Activated CD4-positive, alpha-beta memory T cell treated with anti-CD3 and anti-CD28 coated beads for 36 hours (primary cell): ENCODE measurements around the gene PLGRKT. TPM values are rescaled to one million over a fixed set of nuclear protein-coding genes. Genes with fewer than 3 reads are reported as not detected.
"Not testable (repeated sequence)": the region's sequence is repeated elsewhere in the genome, so short reads cannot be mapped to it uniquely, and the experiment has no call there.

Source experiments
- CTCF ChIA-PET: fragments of 350-600 bp; sonication (Branson Sonifier 250); formaldehyde crosslinking; loops from one replicate; lab custom pipeline; 2021; ENCODE audit warnings: antibody characterized with exemption, inconsistent platforms; lab: Charles Lee
- POLR2A ChIA-PET: fragments of 350-600 bp; sonication (Branson Sonifier 250); formaldehyde crosslinking; loops from one replicate; lab custom pipeline; 2021; ENCODE audit warnings: antibody characterized with exemption; lab: Charles Lee
- DNase-seq: peaks from one replicate; pipeline ENCODE4 v3.0.0-alpha.2; 2020
- H3K27ac Mint-ChIP-seq: one replicate; pipeline ENCODE4 v1.8.0; 2021; ENCODE audit warnings: mixed read lengths
- H3K27me3 Mint-ChIP-seq: one replicate; pipeline ENCODE4 v1.8.0; 2021; ENCODE audit warnings: mixed read lengths
- H3K36me3 Mint-ChIP-seq: one replicate; pipeline ENCODE4 v1.8.0; 2021; ENCODE audit warnings: mixed read lengths
- H3K4me1 Mint-ChIP-seq: one replicate; pipeline ENCODE4 v1.8.0; 2021; ENCODE audit warnings: low read depth, mixed read lengths
- H3K4me3 Mint-ChIP-seq: one replicate; pipeline ENCODE4 v1.8.0; 2021; ENCODE audit warnings: mild to moderate bottlenecking, mixed read lengths
- H3K9me3 Mint-ChIP-seq: one replicate; pipeline ENCODE4 v1.8.0; 2021; ENCODE audit warnings: mixed read lengths
- intact Hi-C: fragments of 100-400 bp; cut with micrococcal nuclease; formaldehyde crosslinking; loops from one replicate; pipeline ENCODE4 v1.15.1; 2023
- total RNA-seq, 2 experiments: library from RNA; stranded (reverse); gene quantifications; one replicate each; pipeline ENCODE4 v1.2.3, GENCODE V29; 2021

Gene PLGRKT
- total RNA-seq, 2 experiments from 2014 or later = 52.9 to 59.4 TPM

DNA sequence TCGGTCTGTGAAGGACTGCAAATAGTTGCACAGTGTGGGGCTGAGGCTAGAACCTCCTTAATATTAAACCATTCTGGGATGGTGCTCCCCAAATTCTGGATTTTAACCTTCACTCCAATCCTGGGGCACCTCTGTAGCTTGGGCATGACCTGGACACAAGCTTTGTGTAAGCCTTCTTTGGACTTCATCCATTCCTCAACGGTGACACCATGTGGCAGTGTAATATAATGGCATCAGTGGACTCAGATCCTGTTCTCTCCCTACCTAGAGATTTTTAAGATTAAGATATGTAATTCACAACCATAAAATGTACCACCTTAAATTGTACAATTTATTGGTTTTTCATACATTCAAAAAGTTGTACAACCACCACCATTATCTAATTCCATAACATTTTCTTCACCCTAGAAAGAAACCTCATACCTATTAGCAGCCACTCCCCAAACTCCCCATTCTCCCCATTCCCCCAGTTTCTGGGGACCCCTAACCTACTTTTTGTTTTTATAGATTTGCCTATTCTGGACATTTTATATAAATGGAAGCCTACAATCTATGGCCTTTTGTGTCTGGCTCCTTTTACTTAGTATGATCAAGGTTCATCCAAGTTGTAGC is 4.8 kb upstream of the PLGRKT start:
- peak overlapping the region; percentile 45 for H3K27ac Mint-ChIP-seq
- H3K27me3 Mint-ChIP-seq = no peaks in the 10 kb centered on the region
- H3K9me3 Mint-ChIP-seq = peaks cover 2% of the 10 kb centered on the region
- peak; percentile 46 for DNase-seq
- H3K36me3 Mint-ChIP-seq = no peaks in the 10 kb centered on the region
- POLR2A ChIA-PET = interaction anchor here (1.4 kb wide), 1 partner anchor 145 kb away, joined by 5 read pairs; no protein-coding TSS in a partner anchor
- intact Hi-C loops = loop anchor here (1.0 kb wide), 1 partner anchor 256 kb away; no protein-coding TSS in a partner anchor
- CTCF ChIA-PET = interaction anchor here (0.6 to 6.6 kb wide), 10 partner anchors 6 to 687 kb away, joined by 3 to 64 read pairs (median 7); partner anchors contain the start of genes CD274 and INSL6
- H3K4me3 Mint-ChIP-seq = no peak overlapping the region
- H3K4me1 Mint-ChIP-seq = peaks cover 58% of the 10 kb centered on the region

DNA sequence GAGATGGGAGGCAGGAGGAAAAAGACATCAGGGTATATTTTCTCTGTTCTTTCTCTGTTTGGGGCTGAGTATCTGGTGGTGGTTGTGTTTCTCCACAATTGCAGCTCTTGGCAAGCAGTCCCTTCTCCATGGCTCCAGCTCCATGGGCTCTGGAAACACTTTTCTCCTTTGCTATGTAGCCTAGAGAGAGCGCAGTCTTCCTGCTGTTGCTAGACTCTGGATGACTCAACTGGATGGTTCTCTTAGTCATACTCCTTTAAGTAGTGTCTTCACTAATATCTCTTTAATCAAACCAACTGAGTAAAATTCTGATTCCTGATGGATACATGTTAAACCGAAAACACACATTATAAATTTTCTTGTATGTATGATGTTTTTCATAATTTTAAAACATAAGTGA is 3.3 kb upstream of the PLGRKT start:
- intact Hi-C loops = no loop called here
- Mint-ChIP-seq H3K36me3 (peaks cover 14% of the 10 kb centered on the region), H3K4me3 (no peak overlapping the region), H3K4me1 (peaks cover 57% of the 10 kb centered on the region), H3K27ac (no peak overlapping the region), H3K9me3 (peaks cover 2% of the 10 kb centered on the region), H3K27me3 (no peaks in the 10 kb centered on the region)
- CTCF ChIA-PET = interaction anchor here (1.0 to 6.6 kb wide), 6 partner anchors 8 to 456 kb away, joined by 3 to 64 read pairs (median 5); partner anchors contain the start of genes CD274 and JAK2
- POLR2A ChIA-PET = interaction anchor here (5.4 kb wide), 1 partner anchor 9 kb away, joined by 57 read pairs; the partner anchor contains the start of gene CD274
- DNase-seq = no peak

DNA sequence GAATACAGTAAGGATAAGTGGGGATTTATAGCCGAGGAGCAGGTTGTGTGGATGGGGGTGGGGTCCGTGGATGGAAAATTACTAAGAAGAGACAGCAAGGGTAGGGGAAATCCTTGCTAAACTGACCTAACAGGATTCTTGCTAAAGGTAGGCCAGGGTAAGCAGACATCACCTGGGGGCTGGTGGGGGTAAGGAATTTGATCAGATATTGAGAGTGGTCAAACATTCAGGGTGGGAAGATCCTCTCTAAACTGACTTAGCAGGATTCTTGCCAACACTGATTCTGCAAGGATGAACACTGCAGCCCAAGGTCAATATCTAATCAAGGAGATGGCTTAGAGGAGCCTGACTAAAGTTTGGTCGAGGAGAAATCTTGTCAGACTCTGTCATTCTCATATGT is 2.7 kb upstream of the PLGRKT start:
- peaks cover 2% of the 10 kb centered on the region for H3K9me3 Mint-ChIP-seq
- H3K27ac Mint-ChIP-seq = peak overlapping the region; percentile 98
- DNase-seq = no peak

DNA sequence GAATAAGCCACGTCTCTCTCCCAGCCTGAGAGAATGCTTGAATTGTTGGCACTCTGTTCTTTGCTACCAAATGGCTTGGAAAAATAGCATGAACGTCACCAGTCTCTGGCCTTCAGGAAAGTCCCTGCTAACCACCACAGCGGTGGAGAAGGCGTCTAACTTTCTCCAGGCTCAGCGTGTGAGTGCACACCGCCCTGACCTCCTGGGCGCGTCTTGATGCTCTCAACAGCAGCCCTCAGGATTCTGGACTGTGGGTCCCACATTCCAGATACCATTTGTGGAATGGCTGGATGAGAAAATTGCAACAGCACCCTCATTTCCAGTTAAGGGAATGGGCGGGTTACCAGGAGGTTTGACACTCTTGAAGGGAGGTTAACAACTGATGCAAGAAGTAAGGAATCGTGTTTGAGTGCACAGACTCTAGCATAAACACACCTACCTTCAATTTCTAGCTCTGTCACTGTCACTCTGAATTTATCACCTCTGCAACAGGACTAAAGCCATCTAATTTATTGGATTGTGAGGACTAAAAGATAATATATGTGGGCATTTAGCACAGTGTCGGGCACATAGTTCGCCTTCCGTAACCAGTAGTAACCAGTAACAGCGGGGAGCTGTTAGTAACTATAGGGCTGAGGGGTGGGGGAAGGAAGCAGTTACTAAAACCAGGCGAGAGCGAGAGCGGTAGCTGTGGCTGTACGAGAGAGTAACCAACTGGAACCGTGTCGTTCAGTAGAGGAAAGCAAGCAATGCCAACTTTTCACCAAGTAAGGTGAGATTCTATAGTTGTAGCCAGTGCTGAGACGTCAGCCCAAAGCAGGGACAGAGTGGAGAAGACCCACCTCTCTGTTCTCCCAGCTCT is 807 bp upstream of the PLGRKT start:
- peaks cover 62% of the 10 kb centered on the region for H3K4me1 Mint-ChIP-seq
- no peaks in the 10 kb centered on the region for H3K27me3 Mint-ChIP-seq
- H3K9me3 Mint-ChIP-seq = peaks cover 2% of the 10 kb centered on the region
- intact Hi-C loops = loop anchor here (1.0 to 10.0 kb wide), 9 partner anchors 61 to 1911 kb away; partner anchors contain the start of genes AK3, CDC37L1, JAK2 and RFX3
- peaks cover 29% of the 10 kb centered on the region for H3K36me3 Mint-ChIP-seq
- CTCF ChIA-PET = interaction anchor here (1.0 to 6.6 kb wide), 7 partner anchors 10 to 252 kb away, joined by 3 to 64 read pairs (median 4); partner anchors contain the start of gene CD274
- peak overlapping the region; percentile 97 for H3K4me3 Mint-ChIP-seq
- peak; percentile 80 for DNase-seq
- POLR2A ChIA-PET = interaction anchor here (0.8 to 5.4 kb wide), 14 partner anchors 8 to 454 kb away, joined by 3 to 57 read pairs (median 6); partner anchors contain the start of genes CD274, JAK2, PDCD1LG2 and RIC1
- peak overlapping the region; percentile 98 for H3K27ac Mint-ChIP-seq

More for the DNA sequence above, 2.7 kb upstream of the PLGRKT start:
- H3K4me3 Mint-ChIP-seq = no peak overlapping the region
- H3K4me1 Mint-ChIP-seq = peaks cover 64% of the 10 kb centered on the region
- ChIA-PET CTCF (interaction anchor here (1.0 to 6.6 kb wide), 6 partner anchors 9 to 456 kb away, joined by 3 to 64 read pairs (median 5); partner anchors contain the start of genes CD274 and JAK2), POLR2A (interaction anchor here (5.4 kb wide), 1 partner anchor 9 kb away, joined by 57 read pairs; the partner anchor contains the start of gene CD274)
- no peaks in the 10 kb centered on the region for H3K27me3 Mint-ChIP-seq
- intact Hi-C loops = no loop called here
- H3K36me3 Mint-ChIP-seq = peaks cover 20% of the 10 kb centered on the region

DNA sequence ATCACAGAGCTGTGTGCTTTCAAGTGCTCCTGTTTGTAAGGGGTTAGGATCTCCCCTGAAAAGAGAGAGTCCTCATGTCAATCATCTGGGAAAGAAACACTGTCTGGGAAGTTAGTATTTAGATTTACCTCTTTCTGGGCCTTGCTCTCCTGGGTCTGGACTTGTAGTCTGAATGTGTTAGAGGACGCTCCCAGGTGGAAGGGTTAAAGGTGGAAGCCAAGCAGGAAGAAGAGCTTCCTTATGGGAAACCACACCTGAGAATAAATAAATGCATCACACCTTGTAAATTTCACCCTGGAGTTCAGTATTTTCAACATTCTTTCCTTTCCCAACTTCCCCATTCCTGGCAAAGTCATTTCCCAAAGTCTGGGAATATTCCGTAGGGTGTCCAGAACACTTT is 1.3 kb downstream of the PLGRKT start:
- DNase-seq = no peak
- intact Hi-C loops = loop anchor here (5.0 to 10.0 kb wide), 8 partner anchors 59 to 1909 kb away; partner anchors contain the start of genes AK3, JAK2, RFX3 and RLN2
- Mint-ChIP-seq H3K4me1 (peaks cover 54% of the 10 kb centered on the region), H3K4me3 (peak overlapping the region; percentile 97), H3K9me3 (peaks cover 2% of the 10 kb centered on the region), H3K27ac (peak overlapping the region; percentile 98), H3K36me3 (peaks cover 44% of the 10 kb centered on the region), H3K27me3 (no peaks in the 10 kb centered on the region)
- ChIA-PET POLR2A (interaction anchor here (1.0 to 5.4 kb wide), 6 partner anchors 10 to 192 kb away, joined by 4 to 57 read pairs (median 8); partner anchors contain the start of genes CD274, PDCD1LG2 and RIC1), CTCF (interaction anchor here (1.3 to 6.6 kb wide), 6 partner anchors 12 to 250 kb away, joined by 3 to 64 read pairs (median 6); partner anchors contain the start of gene CD274)

DNA sequence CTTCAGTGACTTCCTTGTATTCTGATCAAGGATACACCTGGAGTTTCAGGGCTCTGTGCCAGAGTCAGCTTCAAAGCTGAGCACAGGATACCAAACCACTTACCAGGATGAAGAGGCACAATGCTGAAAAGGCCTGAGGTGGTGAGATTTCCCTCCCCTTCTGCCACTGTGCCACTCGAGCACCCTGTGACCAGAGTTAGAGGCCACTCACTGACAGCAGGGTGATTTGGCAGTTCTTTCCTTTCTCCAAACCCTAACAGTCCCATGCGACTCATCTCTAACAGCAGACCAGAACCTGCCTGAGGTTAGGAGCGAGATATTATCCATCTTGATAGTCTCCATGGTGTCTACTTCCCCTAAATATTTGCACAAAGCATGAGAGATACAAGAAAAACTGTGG is 1.8 kb downstream of the PLGRKT start:
- Mint-ChIP-seq H3K9me3 (peaks cover 2% of the 10 kb centered on the region), H3K27ac (peak overlapping the region; percentile 98), H3K36me3 (peaks cover 47% of the 10 kb centered on the region), H3K27me3 (no peaks in the 10 kb centered on the region), H3K4me1 (peaks cover 50% of the 10 kb centered on the region), H3K4me3 (peak overlapping the region; percentile 97)
- ChIA-PET CTCF (interaction anchor here (1.4 to 3.0 kb wide), 5 partner anchors 11 to 250 kb away, joined by 3 to 11 read pairs (median 4); partner anchors contain the start of gene CD274), POLR2A (interaction anchor here (1.2 kb wide), 1 partner anchor 24 kb away, joined by 5 read pairs; no protein-coding TSS in a partner anchor)
- intact Hi-C loops = loop anchor here (5.0 to 10.0 kb wide), 8 partner anchors 59 to 1909 kb away; partner anchors contain the start of genes AK3, JAK2, RFX3 and RLN2
- no peak for DNase-seq

DNA sequence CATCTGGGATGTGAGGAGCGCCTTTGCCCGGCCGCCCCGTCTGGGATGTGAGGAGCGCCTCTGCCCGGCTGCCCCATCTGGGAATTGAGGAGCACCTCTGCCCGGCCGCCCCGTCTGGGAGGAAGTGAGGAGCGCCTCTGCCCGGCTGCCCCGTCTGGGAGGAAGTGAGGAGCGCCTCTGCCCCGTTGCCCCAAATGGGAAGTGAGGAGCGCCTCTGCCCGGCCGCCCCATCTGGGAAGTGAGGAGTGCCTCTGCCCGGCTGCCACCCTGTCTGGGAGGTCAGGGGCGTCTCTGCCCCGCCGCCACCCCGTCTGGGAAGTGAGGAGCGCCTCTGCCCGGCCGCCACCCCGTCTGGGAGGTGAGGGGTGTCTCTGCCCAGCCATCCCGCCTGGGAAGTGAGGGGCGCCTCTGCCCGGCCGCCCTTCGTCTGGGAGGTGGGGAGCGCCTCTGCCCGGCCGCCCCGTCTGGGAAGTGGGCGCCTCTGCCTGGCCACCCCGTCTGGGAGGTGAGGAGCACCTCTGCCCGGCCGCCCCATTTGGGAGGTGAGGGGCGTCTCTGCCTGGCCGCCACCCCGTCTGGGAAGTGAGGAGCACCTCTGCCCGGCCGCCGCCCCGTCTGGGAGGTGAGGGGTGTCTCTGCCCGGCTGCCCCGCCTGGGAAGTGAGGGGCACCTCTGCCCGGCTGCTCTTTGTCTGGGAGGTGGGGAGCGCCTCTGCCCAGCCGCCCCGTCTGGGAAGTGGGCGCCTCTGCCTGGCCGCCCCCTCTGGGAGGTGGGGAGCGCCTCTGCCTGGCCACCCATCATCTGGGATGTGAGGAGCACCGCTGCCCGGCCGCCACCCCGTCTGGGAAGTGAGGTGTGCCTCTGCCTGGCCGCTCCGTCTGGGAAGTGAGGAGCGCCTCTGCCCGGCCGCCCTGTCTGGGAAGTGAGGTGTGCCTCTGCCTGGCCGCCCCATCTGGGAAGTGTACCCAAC is 3.6 kb downstream of the PLGRKT start:
- Mint-ChIP-seq H3K4me1 (peaks cover 39% of the 10 kb centered on the region), H3K36me3 (peaks cover 49% of the 10 kb centered on the region)
- H3K4me3 Mint-ChIP-seq, CTCF ChIA-PET, H3K9me3 Mint-ChIP-seq, POLR2A ChIA-PET, H3K27me3 Mint-ChIP-seq, H3K27ac Mint-ChIP-seq, DNase-seq: not testable (repeated sequence)
- intact Hi-C loops = loop anchor here (10.0 kb wide), 1 partner anchor 129 kb away; the partner anchor contains the start of gene RLN2

DNA sequence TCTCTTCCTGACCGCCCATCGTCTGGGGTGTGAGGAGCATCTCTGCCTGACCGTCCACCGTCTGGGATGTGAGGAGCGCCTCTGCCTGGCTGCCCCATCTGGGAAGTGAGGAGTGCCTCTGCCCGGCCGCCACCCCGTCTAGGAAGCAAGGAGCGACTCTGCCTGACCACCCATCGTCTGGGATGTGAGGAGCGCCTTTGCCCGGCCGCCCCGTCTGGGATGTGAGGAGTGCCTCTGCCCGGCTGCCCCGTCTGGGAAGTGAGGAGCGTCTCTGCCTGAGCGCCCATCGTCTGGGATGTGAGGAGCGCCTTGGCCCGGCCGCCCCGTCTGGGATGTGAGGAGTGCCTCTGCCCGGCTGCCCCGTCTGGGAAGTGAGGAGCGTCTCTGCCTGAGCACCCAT is 4.4 kb downstream of the PLGRKT start:
- DNase-seq, POLR2A ChIA-PET, CTCF ChIA-PET, H3K9me3 Mint-ChIP-seq, H3K4me3 Mint-ChIP-seq, H3K27ac Mint-ChIP-seq, H3K27me3 Mint-ChIP-seq: not testable (repeated sequence)
- Mint-ChIP-seq H3K4me1 (peaks cover 31% of the 10 kb centered on the region), H3K36me3 (peaks cover 49% of the 10 kb centered on the region)
- intact Hi-C loops = loop anchor here (10.0 kb wide), 1 partner anchor 129 kb away; the partner anchor contains the start of gene RLN2

DNA sequence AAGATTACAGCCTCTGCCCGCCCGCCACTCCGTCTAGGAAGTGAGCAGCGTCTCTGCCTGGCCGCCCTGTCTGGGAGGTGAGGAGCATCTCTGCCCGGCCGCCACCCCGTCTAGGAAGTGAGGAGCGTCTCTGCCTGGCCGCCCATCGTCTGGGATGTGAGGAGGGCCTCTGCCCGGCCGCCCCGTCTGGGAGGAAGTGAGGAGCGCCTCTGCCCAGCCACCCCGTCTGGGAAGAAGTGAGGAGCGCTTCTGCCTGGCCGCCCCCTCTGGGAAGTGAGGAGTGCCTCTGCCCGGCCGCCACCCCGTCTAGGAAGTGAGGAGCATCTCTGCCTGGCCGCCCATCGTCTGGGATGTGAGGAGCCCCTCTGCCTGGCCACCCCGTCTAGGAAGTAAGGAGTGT is 4.8 kb downstream of the PLGRKT start:
- DNase-seq, H3K27ac Mint-ChIP-seq, H3K27me3 Mint-ChIP-seq, CTCF ChIA-PET, H3K4me3 Mint-ChIP-seq, POLR2A ChIA-PET, H3K9me3 Mint-ChIP-seq: not testable (repeated sequence)
- Mint-ChIP-seq H3K36me3 (peaks cover 49% of the 10 kb centered on the region), H3K4me1 (peaks cover 30% of the 10 kb centered on the region)
- intact Hi-C loops = loop anchor here (10.0 kb wide), 1 partner anchor 128 kb away; the partner anchor contains the start of gene RLN2

DNA sequence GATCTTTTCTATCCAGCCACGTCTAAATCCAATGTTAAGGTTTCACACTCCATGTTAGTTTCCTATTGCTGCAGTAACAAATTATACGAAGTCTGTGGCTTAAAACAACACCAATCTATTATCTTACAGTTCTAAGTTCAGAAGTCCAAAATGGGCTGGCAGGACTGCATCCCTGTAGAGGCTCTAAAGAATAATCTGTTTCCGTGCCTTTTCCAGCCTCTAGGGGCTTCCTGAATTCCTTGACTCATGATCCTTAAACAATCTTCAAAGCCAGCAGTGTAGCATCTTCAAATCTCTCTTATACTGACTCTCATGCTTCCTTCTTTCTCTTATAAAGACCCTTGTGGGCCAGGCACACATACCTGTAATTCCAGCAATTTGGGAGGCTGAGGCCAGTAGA is 6.8 kb downstream of the PLGRKT start:
- H3K36me3 Mint-ChIP-seq = peaks cover 34% of the 10 kb centered on the region
- no peaks in the 10 kb centered on the region for H3K9me3 Mint-ChIP-seq
- intact Hi-C loops = loop anchor here (10.0 kb wide), 1 partner anchor 126 kb away; the partner anchor contains the start of gene RLN2
- H3K27ac Mint-ChIP-seq = no peak overlapping the region
- H3K4me1 Mint-ChIP-seq = peaks cover 14% of the 10 kb centered on the region
- ChIA-PET POLR2A (no interaction called here), CTCF (no interaction called here)
- DNase-seq = no peak
- H3K27me3 Mint-ChIP-seq = no peaks in the 10 kb centered on the region
- no peak overlapping the region for H3K4me3 Mint-ChIP-seq
